HG03039 (cell line): ENCODE measurements around the gene PCSK7.
"Not testable (repeated sequence)": the region's sequence is repeated elsewhere in the genome, so short reads cannot be mapped to it uniquely, and the experiment has no call there.

Experiments
- ATAC-seq: cut with Tn5 transposase; IDR thresholded peaks from one replicate; pipeline ENCODE4 v1.9.1; 2021; ENCODE audit warnings: mild to moderate bottlenecking, moderate library complexity; ENCODE audit not compliant: unreplicated experiment

PCSK7 gene

DNA sequence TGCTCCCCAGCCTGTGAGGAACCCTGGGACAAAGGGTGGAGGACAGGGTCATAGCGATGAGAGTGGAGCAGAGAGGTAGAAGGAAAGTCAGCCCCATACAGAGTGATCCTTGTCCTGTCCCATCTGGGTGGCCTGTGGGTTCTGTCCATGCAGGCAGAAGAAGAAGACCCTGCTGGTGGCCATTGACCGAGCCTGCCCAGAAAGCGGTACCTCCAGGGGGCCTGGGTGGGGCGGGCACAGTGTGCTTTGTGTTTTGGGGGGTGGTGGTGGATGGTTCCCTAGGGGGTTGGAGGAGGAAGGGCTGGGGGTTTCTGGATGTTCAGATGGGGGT, 45.5 kb downstream of the PCSK7 start:
- no peak for ATAC-seq

DNA sequence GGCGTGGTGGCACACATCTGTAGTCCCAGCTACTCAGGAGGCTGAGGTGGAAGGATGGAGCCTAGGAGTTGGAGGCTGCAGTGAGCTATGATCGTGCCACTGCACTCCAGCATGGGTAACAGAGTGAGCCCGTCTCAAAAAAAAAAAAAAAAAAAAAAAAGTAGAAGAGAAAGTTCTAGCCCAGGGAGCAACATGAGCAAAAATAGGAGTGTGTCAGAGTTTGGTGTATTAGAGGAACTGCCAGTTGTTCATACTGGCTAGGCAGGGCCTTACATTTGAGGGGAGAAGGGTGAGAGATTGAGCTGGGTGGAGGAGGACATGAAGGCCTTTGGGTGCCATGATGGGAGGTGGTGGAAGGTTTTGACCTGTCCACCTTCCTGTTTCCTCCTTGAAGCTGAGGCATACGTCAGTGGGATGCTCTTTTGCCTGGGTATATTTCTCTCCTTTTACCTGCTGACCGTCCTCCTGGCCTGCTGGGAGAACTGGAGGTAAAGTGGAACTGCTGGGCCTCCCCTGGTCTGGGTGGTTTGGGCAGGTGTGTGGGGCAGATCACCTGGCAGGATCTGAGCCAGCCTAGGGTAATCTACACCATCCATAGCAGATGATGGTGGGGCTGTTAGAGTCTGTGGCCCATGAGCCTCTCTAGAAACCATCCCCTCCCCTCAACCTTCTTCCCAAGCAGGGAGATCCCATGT, 46.0 kb downstream of the PCSK7 start:
- no peak for ATAC-seq

DNA sequence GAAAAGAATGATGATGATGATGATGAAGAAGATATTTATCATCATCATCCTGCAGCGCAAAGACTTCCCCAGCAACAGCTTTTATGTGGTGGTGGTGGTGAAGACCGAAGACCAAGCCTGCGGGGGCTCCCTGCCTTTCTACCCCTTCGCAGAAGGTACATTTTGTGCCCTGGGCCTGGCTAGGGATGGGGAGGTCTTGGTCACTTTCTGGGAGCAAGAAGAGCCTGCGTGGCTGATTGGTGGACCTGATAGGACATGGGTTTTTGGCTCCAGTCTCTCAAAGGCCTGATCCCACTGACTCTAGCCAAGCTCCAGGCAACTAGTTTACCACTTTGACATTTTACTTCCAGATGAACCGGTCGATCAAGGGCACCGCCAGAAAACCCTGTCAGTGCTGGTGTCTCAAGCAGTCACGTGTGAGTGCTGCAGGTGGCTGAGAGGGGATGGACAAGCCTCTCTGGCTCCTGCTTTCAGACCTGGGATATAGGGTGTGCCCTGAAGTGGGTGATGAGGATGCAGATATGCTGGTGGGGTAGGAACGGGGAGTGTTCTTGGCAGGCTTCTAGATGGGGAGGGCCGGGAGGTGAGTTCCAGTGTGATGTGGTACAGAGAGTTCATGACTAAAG, 48.0 kb downstream of the PCSK7 start:
- ATAC-seq = no peak

- not testable (repeated sequence) for ATAC-seq
Measured at GRCh38 chr11:117183178-117183577, 48.7 kb downstream of the PCSK7 start.

DNA sequence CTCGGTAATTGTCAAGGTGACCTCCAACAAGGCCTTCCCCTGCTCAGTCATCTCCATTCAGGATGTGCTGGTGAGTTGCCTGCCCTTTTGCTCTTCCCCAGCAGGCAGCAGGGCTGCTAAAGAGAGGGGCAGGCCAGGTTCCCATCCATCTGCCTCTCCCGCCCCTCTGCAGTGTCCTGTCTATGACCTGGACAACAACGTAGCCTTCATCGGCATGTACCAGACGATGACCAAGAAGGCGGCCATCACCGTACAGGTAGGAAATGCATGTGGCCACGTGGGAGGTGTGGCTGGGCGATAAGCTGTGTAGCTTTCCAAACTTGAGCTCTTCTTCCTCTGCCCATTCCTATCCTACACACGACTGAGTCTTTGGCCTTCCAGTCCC, 49.3 kb downstream of the PCSK7 start:
- no peak for ATAC-seq

DNA sequence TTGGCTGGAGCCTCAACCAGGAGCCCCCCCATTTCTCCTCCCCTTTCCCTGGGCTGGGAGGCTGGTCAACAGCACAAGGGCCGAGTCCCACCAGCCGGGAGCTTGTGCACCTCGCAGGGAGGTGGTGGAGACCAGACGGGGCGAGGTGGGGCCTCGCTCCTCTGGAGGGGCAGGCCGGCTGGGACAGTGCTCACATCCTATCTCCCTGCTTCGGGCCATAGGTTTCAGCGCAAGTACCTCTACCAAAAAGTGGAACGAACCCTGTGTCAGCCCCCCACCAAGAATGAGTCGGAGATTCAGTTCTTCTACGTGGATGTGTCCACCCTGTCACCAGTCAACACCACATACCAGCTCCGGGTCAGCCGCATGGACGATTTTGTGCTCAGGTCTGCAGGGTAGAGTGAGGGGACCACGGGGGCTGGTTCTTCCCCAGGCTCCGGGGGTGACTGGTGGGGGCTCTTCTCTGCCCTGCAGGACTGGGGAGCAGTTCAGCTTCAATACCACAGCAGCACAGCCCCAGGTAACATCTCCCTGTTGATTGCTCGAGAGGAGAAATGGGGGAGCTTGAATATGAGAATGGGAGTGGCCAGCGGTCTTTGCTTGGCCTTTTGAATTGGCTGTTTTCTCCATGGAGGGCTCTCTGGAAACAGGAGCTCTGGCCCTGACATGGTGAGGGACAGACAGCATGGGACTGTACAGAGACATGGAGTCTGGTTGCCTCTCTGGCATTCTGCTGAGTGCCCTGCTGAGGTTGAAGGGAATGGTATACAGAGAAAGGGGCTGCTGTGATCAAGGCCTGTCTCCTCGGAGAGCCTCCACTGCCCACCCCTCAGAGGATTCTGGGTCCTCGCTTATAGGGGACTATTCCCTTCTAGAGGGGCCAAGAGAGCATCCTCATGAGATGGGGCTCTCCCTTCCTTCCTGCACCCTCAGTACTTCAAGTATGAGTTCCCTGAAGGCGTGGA, 50.0 kb downstream of the PCSK7 start:
- ATAC-seq = no peak

DNA sequence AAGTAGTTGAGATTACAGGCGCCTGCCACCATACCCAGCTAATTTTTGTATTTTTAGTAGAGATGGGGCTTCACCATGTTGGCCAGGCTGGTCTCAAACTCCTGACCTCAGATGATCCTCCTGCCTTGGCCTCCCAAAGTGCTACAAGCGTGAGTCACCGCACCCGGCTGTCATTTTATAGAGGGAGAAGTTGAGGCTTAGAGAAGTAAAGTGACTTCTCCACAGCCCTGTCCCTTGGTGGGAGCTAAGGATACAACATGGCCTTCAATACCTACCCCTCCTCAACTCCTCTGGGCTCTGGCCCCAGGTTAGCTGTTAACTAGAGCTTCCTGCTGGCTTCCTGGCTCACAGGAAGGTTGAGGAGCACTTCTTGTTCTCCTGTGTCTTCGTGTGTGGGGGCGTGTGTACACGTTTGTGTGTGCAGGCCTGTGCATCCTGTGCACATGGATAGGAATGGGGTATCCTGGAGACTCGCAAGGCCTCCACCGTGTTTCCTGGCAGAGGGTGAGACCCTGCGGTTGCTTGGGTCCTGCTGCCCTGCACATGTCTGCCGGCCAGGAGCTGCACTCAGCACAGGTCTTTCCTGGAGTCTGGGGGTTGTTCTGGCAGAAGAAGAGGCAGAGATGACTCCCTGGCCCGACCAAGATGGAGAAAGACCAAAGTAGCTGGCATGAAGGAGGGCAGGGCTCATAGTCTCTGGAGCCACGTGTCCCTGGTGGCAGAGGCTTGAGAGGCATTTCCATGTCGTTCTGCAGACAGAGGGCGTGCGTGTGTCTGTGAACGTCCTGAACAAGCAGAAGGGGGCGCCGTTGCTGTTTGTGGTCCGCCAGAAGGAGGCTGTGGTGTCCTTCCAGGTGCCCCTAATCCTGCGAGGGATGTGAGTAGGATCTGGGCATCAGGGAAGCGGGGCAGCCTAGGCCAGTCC, 51.0 kb downstream of the PCSK7 start:
- ATAC-seq = no peak

DNA sequence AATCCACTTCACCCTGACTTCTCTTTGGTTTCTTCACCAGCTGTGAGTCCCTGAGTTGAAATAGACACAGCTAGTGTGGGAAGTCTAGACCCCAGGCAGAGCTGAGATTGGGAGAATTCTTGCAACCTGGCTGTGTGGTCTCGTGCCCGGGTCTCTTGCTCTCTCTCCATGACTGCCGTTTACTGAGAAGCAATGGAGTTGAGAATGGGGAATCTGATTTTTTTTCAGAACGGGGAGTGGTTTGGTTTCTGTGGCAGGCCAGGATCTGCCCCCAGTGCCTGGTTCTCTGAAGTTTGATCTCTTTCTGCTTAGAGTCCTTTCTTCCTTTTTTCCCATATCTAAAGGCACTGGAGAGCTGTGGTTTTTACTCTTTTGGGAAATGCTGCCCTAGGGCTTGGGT, 51.9 kb downstream of the PCSK7 start:
- ATAC-seq = no peak

DNA sequence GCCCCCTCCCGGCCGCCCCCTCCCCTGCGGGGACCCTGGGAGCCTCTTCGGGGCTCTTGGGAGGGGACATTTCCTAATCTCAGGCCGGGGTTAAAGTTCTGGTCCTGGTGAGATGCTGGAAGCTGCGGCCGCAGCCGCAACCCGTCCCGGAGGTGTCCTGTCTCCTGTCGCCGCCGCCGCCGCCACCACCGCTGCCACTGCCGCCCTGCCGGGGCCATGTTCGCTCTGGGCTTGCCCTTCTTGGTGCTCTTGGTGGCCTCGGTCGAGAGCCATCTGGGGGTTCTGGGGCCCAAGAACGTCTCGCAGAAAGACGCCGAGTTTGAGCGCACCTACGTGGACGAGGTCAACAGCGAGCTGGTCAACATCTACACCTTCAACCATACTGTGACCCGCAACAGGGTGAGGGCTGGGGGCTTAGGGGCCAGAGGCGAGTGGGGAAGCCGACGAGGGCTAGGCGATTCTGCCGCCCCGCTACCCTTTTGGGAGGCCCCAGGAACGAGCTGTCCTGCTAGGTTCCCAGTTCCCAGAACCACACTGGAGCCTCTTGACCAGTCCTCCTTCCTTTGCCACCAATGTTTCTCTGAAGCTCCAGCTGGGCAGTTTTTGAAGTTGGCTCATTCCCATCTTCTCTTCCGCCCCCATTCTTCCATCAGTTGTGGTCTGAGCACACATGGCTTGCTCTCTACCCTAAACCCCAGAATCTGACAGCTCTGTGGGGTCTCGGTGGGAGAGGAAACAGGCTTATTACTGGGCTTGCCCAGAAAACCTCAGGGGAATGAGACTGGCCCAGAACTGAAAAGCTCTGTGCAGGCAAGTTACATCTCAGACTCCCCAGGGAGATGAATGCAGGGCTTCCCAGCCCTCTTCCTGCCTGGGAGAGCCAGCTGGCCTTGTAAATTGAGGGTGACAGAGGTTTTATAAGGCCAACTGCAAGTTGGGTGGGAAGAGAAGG, 52.5 kb downstream of the PCSK7 start:
- peak; percentile 11 for ATAC-seq

- ATAC-seq = peak; percentile 89
Measured at GRCh38 chr11:117178210-117179034, 53.5 kb downstream of the PCSK7 start, which contains the start of gene SIDT2. Gene SIDT2 (plus strand): TSS chr11:117178743. CDS start chr11:117179264, 521 bp downstream.

DNA sequence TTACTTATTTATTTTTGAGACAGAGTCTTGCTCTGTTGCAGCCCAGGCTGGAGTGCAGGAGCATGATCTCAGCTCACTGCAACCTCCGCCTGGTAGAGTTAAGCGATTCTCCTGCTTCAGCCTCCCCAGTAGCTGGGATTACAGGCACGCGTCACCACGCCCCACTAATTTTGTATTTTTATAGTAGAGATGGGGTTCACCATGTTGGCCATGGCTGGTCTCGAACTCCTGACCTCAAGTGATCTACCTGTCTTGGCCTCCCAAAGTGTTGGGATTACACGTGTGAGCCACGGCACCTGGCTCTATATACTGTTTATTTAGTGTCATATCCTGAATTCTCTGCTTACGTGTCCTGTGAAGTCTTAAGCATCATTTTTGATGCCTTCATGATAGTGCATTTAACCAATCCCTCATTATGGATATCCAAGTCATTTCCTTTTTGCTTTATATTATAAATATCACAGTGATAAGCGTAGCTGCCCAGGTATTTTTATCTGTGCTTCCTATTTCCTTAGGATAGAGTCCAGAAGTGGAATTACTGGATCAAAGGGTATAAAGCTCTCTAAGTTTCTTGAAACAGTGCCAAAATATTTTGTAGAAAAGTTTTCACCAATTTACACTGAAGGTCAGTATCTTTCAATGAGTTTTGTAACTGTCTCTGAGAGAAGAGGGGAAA, 54.2 kb downstream of the PCSK7 start:
- no peak for ATAC-seq

GRCh38 chr11:117176186-117176585, 55.7 kb downstream of the PCSK7 start:
- ATAC-seq = no peak

GRCh38 chr11:117175781-117176180, 56.1 kb downstream of the PCSK7 start:
- no peak for ATAC-seq

DNA sequence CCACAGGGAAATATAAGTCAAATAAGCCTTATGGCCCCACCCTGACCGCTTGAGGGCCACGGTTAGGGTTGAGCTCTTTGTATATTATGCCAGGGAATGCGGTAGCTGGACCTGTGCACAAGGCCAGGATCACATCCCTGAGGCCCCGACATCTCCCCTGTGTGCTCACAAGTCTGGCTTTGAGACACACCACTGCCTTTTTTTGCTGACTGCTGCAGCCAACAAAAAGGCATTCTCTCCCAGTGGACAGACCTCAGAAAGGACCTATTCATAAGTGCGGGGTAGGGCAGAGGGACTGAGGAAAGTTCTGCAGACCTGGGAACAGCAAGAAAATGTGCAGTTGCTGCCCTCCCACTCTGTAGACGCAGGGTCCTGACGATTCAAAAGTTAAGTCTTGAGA, 56.8 kb downstream of the PCSK7 start:
- no peak for ATAC-seq

DNA sequence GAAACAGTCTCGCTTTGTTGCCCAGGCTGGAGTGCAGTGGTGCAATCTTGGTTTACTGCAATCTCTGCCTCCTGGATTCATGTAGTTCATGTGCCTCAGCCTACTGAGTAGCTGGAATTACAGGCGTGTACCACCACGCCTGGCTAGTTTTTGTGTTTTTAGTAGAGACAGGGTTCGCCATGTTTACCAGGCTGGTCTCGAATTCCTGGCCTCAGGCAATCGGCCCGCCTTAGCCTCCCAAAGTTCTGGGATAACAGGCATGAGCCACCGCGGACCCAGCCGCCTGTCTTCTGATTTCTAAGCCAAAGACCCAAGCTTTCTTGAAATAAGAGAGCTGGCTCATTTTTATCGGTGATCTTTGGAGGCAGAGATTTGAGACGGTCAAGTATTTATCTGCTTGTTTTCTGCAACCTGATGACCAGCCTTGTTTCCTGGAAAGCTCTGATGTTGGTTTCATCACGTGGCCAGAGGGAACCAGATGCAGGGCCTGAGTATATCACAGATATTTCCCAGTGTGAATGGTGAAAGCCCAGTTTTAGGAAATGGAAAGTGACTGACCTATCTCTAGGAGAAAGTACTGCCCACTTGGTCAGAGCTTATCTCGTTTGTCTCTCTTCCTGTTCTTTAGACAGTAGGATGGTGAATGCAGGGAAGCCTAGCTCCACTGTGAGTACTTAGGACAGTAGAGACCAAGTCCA, 59.0 kb downstream of the PCSK7 start:
- no peak for ATAC-seq

- ATAC-seq = no peak
Measured at GRCh38 chr11:117171404-117172061, 60.3 kb downstream of the PCSK7 start.

GRCh38 chr11:117171007-117171403, 60.9 kb downstream of the PCSK7 start:
- no peak for ATAC-seq
